HG02885 (cell line): Measurements from ENCODE around the gene RARS1.
"Not testable (repeated sequence)": the region's sequence is repeated elsewhere in the genome, so short reads cannot be mapped to it uniquely, and the experiment has no call there.

Experiments
- ATAC-seq: cut with Tn5 transposase; IDR thresholded peaks from one replicate; pipeline ENCODE4 v1.9.1; 2021; ENCODE audit warnings: mild to moderate bottlenecking; ENCODE audit not compliant: unreplicated experiment, poor library complexity

Gene RARS1

DNA sequence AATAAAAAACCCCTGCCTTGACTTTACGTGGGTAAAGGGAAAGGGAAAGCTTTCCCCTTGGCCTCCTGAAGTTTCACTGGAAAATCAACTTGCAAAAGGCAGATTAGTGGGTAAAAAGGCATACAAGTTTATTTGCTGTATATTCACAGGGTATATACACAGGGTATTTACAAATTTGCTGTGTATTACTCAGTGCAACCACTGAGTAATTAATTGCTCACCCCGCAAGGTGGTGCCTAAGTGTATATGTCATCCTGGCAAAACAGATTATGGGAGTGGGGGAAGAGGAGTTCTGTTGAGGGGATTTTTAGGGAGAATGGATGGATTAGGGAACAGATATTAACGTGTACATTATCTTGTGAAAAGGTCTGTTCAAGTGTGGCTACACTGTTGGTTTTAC lies 7.1 kb upstream of the RARS1 start:
- ATAC-seq: no peak

DNA sequence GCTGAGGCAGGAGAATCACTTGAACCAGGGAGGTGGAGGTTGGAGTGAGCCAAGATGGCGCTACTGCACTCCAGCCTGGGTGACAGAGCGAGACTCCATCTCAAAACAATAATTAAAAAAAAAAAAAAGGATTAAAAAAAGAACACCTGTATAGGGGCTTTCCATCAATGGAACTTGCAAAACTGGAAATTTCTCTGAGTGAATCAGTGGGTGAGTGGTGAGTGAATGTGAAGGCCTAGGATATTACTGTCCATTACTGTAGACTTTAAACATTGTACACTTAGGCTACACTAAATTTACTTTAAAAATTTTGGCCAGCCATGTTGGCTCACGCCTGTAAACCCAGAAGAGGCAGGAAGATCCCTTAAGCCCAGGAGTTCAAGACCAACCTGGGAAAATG lies 5.7 kb upstream of the RARS1 start:
- no peak for ATAC-seq

DNA sequence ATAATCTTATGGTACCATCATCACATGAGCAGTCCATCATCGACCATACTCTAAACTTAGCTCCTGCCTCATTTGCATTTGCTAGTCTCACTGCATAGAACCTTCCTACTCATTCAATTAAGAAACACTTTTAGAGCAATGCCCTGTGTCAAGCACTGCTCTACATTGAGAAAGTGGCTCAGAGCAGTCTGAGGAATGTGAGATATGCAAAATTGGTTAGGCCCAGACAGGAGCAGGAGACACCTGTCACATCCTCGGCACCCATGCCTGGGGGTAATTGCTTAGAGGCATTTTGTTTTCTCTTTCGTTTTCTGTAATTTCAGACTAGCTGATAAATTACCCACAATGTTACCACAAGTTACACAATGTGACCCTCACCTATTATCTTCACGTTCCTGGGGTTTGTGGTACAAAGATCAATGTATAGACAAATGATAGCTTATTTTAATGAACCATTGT lies 4.9 kb upstream of the RARS1 start:
- peak; percentile 96 for ATAC-seq

DNA sequence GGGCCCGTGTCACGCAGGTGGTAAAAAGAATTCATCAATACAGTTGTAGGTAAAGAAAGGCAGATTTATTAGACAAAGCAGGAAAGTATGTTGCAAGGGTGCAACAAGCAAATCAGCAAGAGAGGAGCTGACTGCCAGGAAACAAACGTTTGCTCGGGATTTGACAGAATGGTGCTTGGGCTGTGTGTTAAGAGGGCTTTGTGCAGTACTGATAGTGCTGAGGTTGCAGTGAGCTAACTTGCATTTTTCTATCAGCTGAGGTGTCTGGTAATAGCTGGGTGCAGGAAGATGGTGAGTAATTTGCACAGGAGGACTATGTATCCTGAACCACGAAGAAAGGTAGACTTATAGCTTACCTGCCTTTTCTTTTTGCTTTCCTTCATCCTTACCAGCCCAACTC lies 3.9 kb upstream of the RARS1 start:
- ATAC-seq: no peak

DNA sequence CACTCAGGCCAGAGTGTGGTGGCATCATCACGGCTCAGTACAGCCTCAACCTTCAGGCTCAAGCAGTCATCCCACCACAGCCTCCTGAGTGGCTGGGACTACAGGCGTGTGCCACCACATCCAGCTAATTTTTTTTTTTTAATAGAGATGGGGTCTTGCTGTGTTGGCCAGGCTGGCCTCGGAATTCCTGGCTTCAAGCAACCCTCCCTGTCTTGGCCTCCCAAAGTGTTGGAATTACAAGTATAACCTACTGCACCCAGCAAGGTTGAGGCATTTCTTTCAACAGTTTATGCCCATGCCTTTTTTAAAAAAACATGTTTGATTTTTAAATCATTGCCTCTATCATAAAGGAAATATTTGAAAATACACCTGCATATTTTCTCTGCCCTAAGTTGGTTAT lies 2.8 kb downstream of the RARS1 start:
- ATAC-seq: no peak

DNA sequence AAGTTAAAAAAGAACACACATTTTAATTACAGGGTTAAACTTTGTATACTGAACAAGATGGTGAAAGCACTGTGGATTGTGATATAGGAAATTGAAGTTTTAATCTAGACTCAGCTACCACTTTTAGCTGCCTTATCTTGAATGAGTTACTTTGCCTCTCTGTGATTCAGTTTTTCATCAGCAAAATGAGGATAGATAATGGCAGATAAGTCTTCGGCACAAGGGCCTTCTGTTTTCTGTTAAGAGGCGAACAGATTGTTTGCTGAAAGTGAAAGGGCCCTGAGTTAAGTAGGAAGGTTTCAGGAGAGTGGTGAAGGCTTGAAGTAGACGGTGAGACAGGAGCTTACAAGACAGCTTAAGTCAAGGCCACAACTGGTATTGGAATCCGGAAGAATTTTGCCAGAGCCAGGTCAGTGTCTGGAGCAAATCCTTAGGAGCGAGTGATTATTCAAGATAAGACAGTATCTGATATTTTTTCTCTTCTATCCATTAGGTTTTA lies 7.8 kb downstream of the RARS1 start:
- no peak for ATAC-seq

DNA sequence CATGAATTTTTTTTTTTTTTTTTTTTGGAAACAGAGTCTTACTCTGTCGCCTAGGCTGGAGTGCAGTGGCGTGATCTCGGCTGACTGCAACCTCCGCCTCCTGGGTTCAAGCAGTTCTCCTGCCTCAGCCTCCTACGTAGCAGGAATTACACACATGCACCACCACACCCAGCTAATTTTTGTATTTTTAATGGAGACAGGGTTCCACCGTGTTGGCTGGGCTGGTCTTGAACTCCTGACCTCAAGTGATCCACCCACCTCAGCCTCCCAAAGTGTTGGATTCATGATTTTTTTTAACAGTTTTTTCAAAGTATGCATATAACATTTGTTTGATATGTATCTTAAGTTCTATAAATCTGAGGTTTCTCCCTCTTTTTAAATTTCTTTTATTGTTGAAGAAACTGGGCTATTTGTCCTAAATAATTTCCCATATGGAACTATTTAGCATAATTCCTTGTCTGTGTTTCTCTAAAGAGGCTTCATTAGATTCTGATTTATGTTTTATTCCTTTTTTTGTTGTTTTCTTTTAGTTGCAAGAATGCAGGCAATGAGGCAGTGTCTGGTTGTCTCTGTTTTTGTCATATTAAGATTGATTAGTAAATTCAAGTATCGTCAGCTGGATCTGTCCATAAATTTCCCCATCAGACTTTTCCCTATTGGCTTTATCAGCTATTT lies 16.4 kb downstream of the RARS1 start:
- no peak for ATAC-seq

DNA sequence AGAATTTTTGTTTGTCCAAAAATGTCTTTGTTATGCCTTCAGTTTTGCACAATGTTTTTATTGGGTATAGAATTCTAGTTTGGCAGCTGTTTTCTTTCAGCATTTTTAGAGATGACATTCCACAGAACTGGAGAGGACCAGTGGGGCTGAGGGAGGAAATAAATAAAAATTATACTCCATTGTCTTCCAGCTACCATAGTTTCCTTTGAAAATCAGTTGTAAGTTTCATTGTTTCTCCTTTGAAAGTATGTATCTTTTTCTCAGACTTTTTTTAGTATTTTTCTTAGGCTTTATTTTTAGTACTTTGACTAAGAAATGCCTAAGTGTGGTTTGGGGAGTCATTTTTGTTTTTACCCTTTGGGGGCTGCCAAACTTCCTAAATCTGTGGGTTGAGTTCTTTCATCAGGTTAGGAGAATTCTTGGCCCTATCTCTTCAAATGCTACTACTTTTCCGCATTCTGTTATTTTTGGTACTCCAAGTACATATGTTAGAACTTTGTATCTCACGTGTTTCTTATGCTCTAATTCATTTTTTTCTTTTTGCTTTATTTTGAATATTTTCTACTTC lies 27.7 kb downstream of the RARS1 start:
- ATAC-seq: no peak

DNA sequence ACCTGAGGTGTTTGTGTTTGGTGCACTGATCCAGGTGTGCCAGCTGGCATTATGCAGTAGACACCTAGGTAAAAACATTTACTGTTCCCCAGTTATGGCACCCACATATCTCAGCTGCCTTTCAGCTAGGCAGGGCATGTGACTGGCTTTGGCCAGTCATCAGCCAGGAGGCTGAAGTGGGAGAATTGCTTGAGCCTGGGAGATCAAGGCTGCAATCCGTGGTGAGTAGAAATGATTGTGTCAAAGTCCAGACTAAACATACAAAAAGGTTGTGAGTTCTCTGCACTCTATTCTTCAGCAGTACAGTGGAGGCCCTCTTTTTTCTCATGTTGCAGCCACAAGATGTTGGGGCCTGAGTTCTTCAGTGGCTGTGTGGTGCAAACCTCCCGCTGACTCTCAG lies 39.6 kb downstream of the RARS1 start:
- no peak for ATAC-seq

DNA sequence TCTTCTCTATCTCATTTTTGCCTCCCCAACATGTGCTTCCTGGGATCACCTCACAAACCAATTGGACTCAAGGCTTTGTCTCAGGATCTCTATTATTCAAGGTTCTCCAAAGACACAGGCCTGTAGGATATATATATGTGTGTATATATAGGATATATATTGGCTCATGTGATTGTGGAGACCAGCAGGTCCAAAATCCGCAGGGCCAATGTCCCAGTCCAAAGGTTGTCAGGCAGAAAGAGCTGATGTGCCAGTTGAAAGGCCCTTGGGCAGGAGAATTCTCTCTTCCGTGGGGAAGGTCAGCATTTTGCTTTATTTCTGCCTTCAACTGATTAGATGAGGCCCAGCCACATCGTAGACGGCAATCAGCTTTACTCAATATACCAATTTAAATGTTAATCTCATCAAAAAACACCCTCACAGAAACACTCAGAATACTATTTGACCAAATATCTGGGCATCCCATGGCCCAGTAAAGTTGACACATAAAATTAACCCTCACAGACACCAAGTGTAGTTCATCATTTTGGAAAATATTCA lies 41.6 kb downstream of the RARS1 start:
- ATAC-seq: no peak

DNA sequence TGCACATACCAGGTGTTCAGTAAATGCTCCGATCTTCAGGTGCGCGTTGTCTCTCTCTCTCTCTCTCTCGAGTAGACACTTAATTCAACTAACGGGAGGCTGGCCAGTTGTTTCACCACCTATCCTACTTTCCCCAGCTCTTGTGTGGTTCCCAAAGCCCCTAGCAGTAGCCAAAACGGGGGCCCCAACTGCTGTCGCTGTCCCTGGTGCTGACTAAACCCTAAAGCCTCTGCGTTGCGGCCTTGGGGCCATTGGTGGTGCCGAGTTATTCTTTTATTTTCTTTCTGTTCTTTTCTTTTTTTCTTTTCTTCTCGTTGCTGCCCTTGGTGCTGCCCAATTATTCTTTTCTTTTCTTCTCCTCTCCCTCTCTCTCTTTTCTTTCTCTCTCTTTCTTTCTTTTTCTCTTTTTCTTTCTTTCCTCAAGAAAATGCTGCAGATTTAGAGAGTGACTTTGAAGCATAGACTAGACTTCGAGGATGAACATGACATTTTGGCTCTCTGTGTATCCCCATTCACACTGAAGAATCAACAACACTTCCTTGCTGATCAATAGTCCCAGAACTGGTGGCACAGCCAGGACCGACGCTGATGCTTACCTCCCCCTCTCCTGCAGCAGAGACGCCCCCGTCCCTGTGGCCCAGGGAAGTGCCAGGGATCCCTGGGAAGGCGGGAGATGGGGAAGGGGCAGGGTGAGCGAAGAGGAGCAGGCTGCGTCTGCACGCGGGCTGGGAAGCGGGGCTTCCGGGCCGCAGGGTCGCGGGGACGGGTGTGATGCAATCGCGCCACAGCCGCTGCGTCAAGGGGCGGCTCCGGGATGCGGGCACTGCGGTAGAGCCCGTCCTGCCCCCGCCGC lies 42.5 kb downstream of the RARS1 start, which contains the start of gene FBLL1:
TSS of gene FBLL1 (plus strand) at position 785 of the 853 bp plus-strand sequence. CDS start 200 bp downstream, outside the sequence.
- ATAC-seq: no peak

DNA sequence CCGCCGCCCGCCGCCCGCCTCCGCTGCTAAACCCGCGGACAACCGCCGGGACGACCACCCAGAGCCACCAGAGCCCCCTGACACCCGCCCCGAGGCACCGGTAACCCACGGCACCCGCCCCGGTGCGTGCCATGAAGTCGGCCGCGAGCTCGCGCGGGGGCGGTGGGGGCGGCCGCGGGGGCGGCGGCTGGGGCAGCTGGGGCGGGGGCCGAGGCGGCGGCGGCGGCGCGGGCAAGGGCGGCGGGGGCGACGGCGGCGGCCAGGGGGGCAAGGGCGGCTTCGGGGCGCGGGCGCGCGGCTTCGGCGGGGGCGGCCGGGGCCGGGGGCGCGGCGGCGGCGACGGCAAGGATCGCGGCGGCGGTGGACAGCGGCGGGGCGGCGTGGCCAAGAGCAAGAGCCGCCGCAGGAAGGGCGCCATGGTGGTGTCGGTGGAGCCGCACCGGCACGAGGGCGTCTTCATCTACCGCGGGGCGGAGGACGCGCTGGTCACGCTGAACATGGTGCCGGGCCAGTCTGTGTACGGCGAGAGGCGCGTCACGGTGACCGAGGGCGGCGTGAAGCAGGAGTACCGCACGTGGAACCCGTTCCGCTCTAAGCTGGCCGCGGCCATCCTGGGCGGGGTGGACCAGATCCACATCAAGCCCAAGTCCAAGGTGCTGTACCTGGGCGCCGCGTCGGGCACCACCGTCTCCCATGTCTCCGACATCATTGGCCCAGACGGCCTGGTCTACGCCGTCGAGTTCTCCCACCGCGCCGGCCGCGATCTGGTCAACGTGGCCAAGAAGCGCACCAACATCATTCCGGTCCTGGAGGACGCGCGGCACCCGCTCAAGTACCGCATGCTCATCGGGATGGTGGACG lies 43.3 kb downstream of the RARS1 start:
- no peak for ATAC-seq

DNA sequence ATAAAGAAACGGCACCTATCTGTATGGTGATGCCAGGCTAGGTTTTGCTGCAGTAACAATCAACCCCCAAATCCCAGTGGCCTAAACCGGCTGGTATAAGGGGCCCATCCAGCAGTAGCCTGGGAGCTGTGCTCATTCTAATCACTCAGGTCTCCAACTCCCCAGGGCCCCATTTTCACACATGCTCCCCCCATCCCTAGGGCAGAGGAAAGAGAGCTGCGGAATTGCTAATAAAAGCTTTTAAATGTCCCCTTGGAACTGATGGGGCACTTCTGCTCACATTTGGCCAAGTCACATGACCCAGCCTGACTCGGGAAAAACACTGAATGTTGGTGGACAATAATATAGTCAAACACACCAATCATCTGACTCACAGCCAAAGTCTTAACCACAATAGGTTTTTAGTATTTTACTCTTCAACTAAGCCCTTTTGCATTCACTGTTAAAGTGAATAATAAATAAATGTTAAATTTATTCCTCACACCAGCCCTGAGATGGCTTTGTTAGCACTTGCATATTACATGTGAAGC lies 44.4 kb downstream of the RARS1 start:
- no peak for ATAC-seq

DNA sequence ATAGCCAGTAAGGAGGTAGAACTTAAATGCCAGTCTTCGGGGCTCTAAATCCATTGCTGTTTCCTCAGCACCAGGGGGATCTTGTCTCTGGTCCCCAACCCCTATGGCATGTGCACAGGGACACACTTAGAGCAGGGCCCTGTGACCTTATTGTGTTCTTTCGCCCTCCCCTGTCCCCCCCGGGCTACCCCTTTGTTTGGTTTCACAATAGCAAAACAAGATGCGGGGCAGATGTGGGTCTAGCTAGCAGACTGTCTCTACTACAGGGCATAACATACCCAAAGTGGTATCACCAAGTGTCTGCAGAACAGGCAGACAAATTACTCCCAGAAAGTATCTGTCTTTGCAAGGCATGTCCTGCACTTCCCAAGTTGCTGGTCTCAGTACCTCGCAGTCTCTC lies 44.9 kb downstream of the RARS1 start:
- ATAC-seq: no peak

DNA sequence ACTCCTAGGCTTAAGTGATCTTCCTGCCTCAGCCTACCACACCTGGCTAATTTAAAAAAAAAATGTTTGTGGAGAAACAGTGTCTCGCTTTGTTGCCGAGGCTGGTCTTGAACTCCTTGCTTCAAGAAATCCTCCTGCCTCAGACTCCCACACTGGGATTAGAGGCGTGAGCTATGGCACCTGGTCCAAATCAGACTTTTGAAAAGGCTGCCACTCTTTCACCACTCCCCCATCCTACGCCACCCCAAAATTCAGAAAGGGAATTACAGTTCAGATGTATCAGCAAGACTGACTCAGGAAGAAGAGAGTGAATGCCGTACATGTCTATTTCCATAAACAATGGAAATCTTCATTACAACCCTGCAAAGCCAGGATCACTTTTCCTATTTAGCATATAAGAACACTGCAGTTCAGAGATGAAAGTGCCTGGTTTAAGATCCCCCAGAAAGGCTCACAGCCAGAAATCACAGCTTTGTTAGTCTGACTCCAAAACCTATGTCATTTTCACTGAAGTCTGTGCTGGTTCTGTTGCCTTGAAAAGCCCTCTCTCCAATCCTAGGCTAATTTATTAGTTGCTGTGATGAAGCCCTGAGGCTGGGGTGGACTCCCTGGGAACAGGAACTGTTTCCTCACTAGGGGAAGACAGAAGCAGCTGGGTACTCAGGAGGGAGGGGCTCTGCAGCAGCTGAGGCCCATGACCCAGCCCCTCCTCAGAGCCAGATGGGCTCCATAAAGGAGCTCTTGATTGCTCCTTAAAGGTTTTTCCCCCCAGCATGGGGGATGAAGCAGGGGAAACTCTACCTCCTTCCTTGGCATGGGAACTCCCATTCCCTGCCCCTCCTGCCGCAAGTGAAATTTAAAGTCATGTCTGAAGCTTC lies 46.0 kb downstream of the RARS1 start:
- ATAC-seq: no peak

DNA sequence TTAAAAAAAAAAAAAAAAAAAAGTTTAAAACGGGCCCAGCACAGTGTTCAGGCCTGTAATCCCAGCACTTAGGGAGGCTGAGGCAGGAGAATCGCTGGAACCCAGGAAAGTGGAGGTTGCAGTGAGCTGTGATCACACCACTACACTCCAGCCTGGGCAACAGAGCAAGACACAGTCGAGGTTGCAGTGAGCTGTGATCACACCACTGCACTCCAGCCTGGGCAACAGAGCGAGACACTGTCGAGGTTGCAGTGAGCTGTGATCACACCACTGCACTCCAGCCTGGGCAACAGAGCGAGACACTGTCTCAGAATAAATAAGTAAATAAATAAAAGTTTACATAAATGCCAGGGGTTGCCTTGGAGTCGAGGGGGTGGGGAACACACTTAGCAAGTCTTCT lies 48.1 kb downstream of the RARS1 start:
- not testable (repeated sequence) for ATAC-seq

DNA sequence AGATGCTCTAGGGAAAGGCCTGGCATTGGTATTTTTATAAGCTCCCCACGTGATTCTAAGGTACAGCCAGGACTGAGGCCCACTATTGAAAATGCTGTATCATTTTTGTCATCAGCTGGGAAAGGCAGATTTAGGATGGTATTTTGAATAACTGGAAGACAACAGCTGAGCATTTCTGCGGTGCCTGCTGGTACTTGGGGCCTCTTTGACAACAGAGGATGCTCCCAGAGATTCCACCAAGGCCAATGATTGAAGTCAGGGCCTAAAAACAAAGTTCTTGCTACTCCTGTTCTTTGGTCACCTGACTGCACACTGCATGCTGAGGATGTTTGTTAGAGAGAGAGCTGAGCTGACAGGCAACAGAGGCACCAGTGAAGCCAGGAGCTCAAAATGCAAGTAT lies 50.9 kb downstream of the RARS1 start:
- no peak for ATAC-seq

DNA sequence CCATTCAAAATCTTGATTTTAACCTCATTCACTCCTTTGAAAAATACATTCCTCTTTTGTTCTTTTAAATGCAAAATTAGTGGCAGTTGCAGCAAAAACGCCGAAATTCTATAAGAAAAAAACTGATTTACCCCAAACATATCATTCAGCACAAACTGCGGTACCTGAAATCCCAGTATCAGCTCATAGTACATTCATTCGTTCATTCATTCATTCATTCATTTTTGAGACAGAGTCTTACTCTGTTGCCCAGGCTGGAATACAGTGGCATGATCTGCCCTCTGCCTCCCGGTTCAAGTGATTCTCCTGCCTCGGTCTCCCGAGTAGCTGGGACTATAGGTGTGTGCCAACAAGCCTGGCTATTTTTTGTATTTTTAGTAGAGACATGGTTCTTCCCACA lies 63.3 kb downstream of the RARS1 start:
- ATAC-seq: no peak

DNA sequence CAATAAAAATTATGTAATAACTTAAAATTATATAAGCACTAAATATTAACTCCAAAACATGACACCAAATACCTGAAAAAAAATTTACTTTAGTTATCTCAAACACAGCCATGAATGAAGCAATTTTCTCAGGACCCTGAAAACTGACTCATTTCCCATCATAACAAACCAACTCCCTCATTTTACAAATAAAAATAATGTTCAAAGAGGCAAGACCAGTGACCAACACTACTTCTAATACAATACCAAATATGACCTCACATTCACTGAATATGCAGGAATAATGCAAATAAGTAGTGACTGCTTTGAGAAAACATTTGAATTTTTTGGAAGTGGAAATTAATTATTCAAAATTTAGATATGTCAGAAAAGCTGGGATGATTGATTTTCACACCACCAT lies 64.4 kb downstream of the RARS1 start:
- ATAC-seq: no peak
